Thyroid gland (tissue), 4 donors: ENCODE data around the gene PPIL1. TPM values are rescaled to one million over a fixed set of nuclear protein-coding genes. Genes with fewer than 3 reads are reported as not detected.

Experiments used
- DNase-seq, 2 donors: peaks; one replicate each; pipeline ENCODE4 v3.0.0-alpha.2; 2019
- H3K27ac ChIP-seq, 3 donors: fragments of 200-600 bp; sonication (generic); 1 replicate in 2 of 3; 2 replicates in 1 of 3; pipeline ENCODE4 v1.5.1; 2016 to 2019; ENCODE audit warnings: mild to moderate bottlenecking in 1 of 3, moderate library complexity in 1 of 3
- H3K27me3 ChIP-seq: fragments of 200-600 bp; sonication (generic); one replicate; pipeline ENCODE4 v1.5.1; 2019
- H3K36me3 ChIP-seq, 2 donors: fragments of 200-600 bp; sonication (generic); one replicate each; pipeline ENCODE4 v1.5.1; 2016 to 2019
- H3K4me1 ChIP-seq, 2 donors: fragments of 200-600 bp; sonication (generic); one replicate each; pipeline ENCODE4 v1.5.1; 2017 to 2019
- H3K4me3 ChIP-seq, 3 donors: fragments of 200-600 bp; sonication (generic); replicated peaks in 1 of 3; 1 replicate in 2 of 3; 2 replicates in 1 of 3; pipeline ENCODE4 v1.5.1; 2016; ENCODE audit warnings: mild to moderate bottlenecking in 1 of 3
- H3K9me3 ChIP-seq: fragments of 200-600 bp; sonication (generic); one replicate; pipeline ENCODE4 v1.5.1; 2017
- CTCF ChIP-seq, 6 experiments: fragments of 200-600 bp in 3 of 6; fragments of 450-650 bp in 3 of 6; sonication (generic) in 3 of 6; IDR thresholded peaks; one replicate each; pipeline ENCODE4 v1.5.1; 2016 to 2019; ENCODE audit warnings: antibody characterized with exemption in 6 of 6, mild to moderate bottlenecking in 2 of 6, inconsistent platforms in 1 of 6, moderate library complexity in 1 of 6
- POLR2A ChIP-seq, 2 donors: fragments of 450-650 bp; IDR thresholded peaks; one replicate each; pipeline ENCODE4 v1.6.1; 2017; ENCODE audit warnings: antibody characterized with exemption in 2 of 2, mild to moderate bottlenecking in 2 of 2, moderate library complexity in 1 of 2
- WGBS, 2 donors: methylation state at CpG; one replicate each; pipeline ENCODE4 v1.1.5; 2017; 5-methylcytosine and 5-hydroxymethylcytosine counted together
- intact Hi-C: fragments of 100-400 bp; cut with DNase I; formaldehyde crosslinking; loops from one replicate; pipeline ENCODE4 v1.15.1; 2023
- total RNA-seq, 4 donors: library from RNA; depleted of rRNA; stranded (reverse); fragments of >200 nt; gene quantifications; one replicate each; pipeline ENCODE4 v1.2.3, GENCODE V29; 2016

PPIL1 gene
- total RNA-seq, 4 donors from 2014 or later = 35.3 to 69.4 (median 44.3) TPM

GRCh38 chr6:36836111-36837021, 38.2 kb downstream of the PPIL1 start:
- TF ChIP-seq POLR2A (IDR thresholded peaks at IDR 0.05) = no peak
- WGBS, 2 donors = 89 to 90% methylated on average over 3 of the region's 3 CpGs

DNA sequence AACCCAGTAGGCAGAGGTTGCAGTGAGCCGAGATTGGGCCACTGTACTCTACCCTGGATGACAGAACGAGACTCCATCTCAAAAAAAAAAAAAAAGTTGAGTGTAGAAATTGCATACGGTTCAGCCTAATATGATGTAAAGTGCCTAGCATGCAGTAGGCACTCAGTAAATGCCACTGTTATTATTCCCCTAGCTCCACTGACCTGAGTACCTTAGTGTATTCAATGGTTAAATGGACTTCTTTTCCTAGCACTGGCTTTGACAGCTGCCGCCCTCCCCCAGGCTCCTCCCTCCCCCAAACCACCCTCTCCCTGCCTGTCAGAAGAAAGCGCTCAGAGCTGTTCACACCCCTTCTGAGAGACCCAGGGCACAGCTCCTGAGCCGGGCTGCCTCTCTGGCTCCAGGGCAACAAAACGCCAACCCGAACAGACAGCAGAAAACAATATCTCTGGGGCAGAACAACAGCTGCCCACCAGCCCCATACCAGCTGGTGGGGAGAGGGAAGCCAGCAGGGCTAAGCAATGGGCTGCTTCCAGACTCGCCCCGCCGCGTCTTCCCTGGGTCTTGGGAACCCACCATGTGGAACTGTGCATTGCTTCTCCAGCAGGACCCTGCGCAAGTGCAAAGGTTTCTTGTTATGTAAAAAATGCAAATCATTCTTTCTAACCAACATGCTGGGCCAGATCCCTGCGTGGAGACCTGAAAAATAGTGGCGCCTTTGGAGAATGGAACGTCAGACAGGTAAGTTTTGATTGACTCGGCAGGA, 39.8 kb downstream of the PPIL1 start:
- no peaks in the 10 kb centered on the region for H3K9me3 ChIP-seq

More at GRCh38 chr6:36836111-36837021, 38.2 kb downstream of the PPIL1 start:
- Histone ChIP-seq H3K4me3 (no peak overlapping the region), H3K27me3 (no peaks in the 10 kb centered on the region), H3K36me3 (no peaks in the 10 kb centered on the region), H3K4me1 (peaks cover 9 to 21% of the 10 kb centered on the region in 2 donors), H3K9me3 (no peaks in the 10 kb centered on the region), H3K27ac (no peak overlapping the region)
- intact Hi-C loops = no loop called here
- DNase-seq = no peak

DNA sequence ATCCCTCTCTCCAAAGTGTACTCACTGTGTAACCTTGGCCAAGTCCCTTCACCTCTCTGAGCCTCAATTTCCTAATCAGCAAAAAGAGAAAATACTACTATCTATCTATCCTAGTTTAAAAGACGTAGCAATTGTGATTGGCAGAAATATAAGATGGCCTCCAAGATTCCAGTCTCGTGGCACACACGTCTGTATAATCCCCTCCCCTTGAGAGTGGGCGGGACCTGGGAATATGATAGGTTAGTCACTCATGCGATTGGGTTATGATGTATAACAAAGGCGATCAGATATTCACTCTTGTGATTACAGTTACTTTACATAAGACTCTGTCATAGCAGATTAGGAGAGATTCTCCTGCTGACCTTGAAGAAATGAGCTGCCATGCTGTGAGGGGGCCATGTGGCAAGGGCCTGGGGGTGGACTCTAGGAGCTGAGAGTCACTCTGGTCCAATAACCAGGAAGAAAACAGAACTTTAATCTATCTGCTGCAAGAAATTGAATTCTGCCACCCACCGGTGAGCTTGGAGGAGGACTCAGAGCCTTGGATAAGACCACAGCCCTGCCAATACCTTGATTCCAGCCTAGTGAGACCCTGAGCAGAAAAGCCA, 41.3 kb downstream of the PPIL1 start:
- no peak for DNase-seq
- no peaks in the 10 kb centered on the region for H3K9me3 ChIP-seq
- no peak overlapping the region for H3K4me3 ChIP-seq
- H3K4me1 ChIP-seq = peaks cover 8 to 16% of the 10 kb centered on the region in 2 donors
- WGBS, 2 donors = 91 to 94% methylated on average over 7 of the region's 7 CpGs
- intact Hi-C loops = no loop called here
- H3K27ac ChIP-seq = no peak overlapping the region
- no peaks in the 10 kb centered on the region for H3K36me3 ChIP-seq
- no peaks in the 10 kb centered on the region for H3K27me3 ChIP-seq
- no peak for TF ChIP-seq CTCF (IDR thresholded peaks at IDR 0.05)
- TF ChIP-seq POLR2A (IDR thresholded peaks at IDR 0.05) = no peak

More for the DNA sequence above, 39.8 kb downstream of the PPIL1 start:
- WGBS, 2 donors = 59% methylated on average over 16 to 17 of the region's 17 CpGs
- H3K4me3 ChIP-seq = no peak overlapping the region
- no peaks in the 10 kb centered on the region for H3K36me3 ChIP-seq
- H3K27me3 ChIP-seq = no peaks in the 10 kb centered on the region
- DNase-seq = no peak
- H3K27ac ChIP-seq = no peak overlapping the region
- H3K4me1 ChIP-seq = peaks cover 8 to 19% of the 10 kb centered on the region in 2 donors
- intact Hi-C loops = no loop called here
- no peak for TF ChIP-seq POLR2A (IDR thresholded peaks at IDR 0.05)
- TF ChIP-seq CTCF (IDR thresholded peaks at IDR 0.05) = no peak

DNA sequence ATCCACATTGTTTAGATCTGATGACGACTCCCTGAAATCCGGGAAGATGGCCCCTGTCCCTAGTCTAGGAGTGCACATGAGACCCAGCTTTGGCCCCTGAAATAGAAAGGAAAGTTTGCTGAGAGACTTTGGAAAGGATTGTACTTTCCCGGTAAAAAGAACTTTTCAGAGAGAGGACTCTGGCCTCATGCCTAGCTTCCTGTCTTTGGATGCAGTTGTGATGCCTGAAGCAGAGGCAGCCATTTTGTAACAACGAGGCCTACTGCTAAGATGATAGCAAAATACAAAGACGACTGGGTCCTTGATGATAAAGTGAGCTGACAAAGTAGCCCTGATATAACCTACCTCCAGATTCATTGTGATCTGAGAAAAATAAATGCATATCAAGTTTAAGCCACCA, 42.3 kb downstream of the PPIL1 start:
- 92% methylated on average over 5 of the region's 5 CpGs for WGBS, 2 donors
- no peaks in the 10 kb centered on the region for H3K36me3 ChIP-seq
- no peaks in the 10 kb centered on the region for H3K27me3 ChIP-seq
- H3K4me3 ChIP-seq = no peak overlapping the region
- no peak overlapping the region for H3K27ac ChIP-seq
- DNase-seq = no peak
- intact Hi-C loops = no loop called here
- H3K4me1 ChIP-seq = peaks cover 8 to 20% of the 10 kb centered on the region in 2 donors
- TF ChIP-seq CTCF (IDR thresholded peaks at IDR 0.05) = no peak
- TF ChIP-seq POLR2A (IDR thresholded peaks at IDR 0.05) = no peak
- H3K9me3 ChIP-seq = no peaks in the 10 kb centered on the region

DNA sequence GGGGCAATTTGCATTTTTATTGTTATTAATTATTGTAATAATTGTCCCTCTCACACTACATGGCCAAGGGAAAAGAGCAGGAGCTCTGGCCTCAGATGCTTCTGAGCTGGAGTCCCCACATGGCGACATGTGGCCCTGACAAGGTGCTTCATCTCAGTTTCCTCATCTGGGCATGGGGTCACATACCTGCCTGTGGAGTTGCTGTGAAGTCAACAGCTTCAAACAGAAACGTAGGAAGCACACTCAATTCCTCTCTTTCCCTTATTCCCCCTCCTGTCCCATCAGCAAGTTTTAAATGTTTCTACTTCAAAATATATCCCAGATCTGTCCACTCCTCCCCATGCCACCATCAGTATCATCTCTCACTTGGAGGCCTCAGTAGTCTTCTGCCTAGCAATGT, 44.0 kb downstream of the PPIL1 start:
- Histone ChIP-seq H3K4me3 (no peak overlapping the region), H3K36me3 (no peaks in the 10 kb centered on the region), H3K27ac (peak overlapping the region in 2 of 3 donors; percentile 19 to 22), H3K27me3 (no peaks in the 10 kb centered on the region), H3K9me3 (no peaks in the 10 kb centered on the region), H3K4me1 (peaks cover 8 to 30% of the 10 kb centered on the region in 2 donors)
- DNase-seq = no peak
- WGBS, 2 donors = 53 to 68% methylated on average over 2 of the region's 2 CpGs
- intact Hi-C loops = no loop called here
- no peak for TF ChIP-seq CTCF (IDR thresholded peaks at IDR 0.05)
- no peak for TF ChIP-seq POLR2A (IDR thresholded peaks at IDR 0.05)
